Vagina (tissue), 2 donors: ENCODE measurements around the gene POLA1.

Source experiments
- POLR2A ChIP-seq, 2 donors: fragments of 450-650 bp; IDR thresholded peaks; one replicate each; pipeline ENCODE4 v1.6.1; 2017; ENCODE audit warnings: antibody characterized with exemption in 2 of 2, mild to moderate bottlenecking in 2 of 2, moderate library complexity in 2 of 2
- POLR2AphosphoS5 ChIP-seq, 2 donors: sonication (generic); formaldehyde crosslinking; IDR thresholded peaks; one replicate each; pipeline ENCODE4 v1.9.0; 2017; ENCODE audit warnings: antibody characterized with exemption in 2 of 2, mild to moderate bottlenecking in 2 of 2, low read depth in 1 of 2; ENCODE audit not compliant: insufficient read depth in 1 of 2
- TF ChIP-seq, protein P1 (sequence below), 3 experiments: fragments of 450-650 bp in 2 of 3; fragments of 200-600 bp in 1 of 3; sonication (generic) in 1 of 3; IDR thresholded peaks; one replicate each; pipeline ENCODE4 v1.5.1; 2017 to 2019; ENCODE audit warnings: antibody characterized with exemption in 3 of 3, mild to moderate bottlenecking in 2 of 3, moderate library complexity in 2 of 3

DNA sequence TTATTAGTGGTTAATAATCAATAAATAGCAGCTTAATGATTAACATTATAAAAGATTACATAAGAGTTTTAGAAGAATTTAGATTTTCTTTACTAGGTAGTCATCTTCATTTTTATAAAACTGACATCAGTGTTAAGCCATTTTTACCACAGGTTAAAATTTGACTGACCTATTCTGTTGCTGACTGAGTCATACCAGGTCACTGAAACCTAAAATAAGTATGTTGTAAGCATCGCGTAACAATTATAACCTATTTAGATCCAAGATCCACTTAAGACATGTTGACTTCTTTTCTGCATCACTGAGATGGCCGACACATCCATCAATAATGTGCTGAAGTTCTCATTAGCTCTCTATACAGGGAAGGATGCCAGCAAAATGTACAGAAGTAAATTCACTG is 285.4 kb downstream of the POLA1 start:
- TF ChIP-seq POLR2AphosphoS5 (IDR thresholded peaks at IDR 0.05; ENCODE audit: insufficient read depth in 1 of 2, low read depth in 1 of 2): no peak
- TF ChIP-seq, protein P1, sequence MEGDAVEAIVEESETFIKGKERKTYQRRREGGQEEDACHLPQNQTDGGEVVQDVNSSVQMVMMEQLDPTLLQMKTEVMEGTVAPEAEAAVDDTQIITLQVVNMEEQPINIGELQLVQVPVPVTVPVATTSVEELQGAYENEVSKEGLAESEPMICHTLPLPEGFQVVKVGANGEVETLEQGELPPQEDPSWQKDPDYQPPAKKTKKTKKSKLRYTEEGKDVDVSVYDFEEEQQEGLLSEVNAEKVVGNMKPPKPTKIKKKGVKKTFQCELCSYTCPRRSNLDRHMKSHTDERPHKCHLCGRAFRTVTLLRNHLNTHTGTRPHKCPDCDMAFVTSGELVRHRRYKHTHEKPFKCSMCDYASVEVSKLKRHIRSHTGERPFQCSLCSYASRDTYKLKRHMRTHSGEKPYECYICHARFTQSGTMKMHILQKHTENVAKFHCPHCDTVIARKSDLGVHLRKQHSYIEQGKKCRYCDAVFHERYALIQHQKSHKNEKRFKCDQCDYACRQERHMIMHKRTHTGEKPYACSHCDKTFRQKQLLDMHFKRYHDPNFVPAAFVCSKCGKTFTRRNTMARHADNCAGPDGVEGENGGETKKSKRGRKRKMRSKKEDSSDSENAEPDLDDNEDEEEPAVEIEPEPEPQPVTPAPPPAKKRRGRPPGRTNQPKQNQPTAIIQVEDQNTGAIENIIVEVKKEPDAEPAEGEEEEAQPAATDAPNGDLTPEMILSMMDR (IDR thresholded peaks at IDR 0.05): no peak
- TF ChIP-seq POLR2A (IDR thresholded peaks at IDR 0.05): no peak
